PC-9 (cell line): ENCODE results near the gene PPP2R3B. TPM values are rescaled to one million over a fixed set of nuclear protein-coding genes. Genes with fewer than 3 reads are reported as not detected.

Source experiments
- BruUV-seq: library from RNA; stranded (reverse); fragments of 400-500 nt; replicated peaks from 2 replicates; lab custom pipeline; 2021; lab: Mats Ljungman, UMichigan
- CTCF ChIA-PET: fragments of 300-600 bp; sonication (Branson Sonifier 250); formaldehyde crosslinking; loops from one replicate; lab custom pipeline; 2022; ENCODE audit warnings: antibody characterized with exemption; lab: Charles Lee
- POLR2A ChIA-PET: fragments of 300-600 bp; sonication (Branson Sonifier 250); formaldehyde crosslinking; loops from one replicate; lab custom pipeline; 2022; ENCODE audit warnings: antibody characterized with exemption; ENCODE audit not compliant: unreplicated experiment; lab: Charles Lee
- DNase-seq, 2 experiments: peaks; one replicate each; pipeline versions ENCODE4 v3.0.0 to v3.0.0-alpha.2; 2015 to 2022; ENCODE audit warnings: mixed read lengths in 1 of 2
- H2AFZ ChIP-seq: fragments of 200-600 bp; sonication (generic); 2 replicates; pipeline ENCODE4 v1.8.1; 2017; ENCODE audit warnings: antibody characterized with exemption
- H3F3A ChIP-seq: fragments of 200-600 bp; sonication (generic); 2 replicates; pipeline ENCODE4 v1.8.1; 2017; ENCODE audit warnings: antibody characterized with exemption, mild to moderate bottlenecking, low read depth; ENCODE audit not compliant: insufficient read depth
- H3K27ac ChIP-seq: fragments of 200-600 bp; sonication (generic); 2 replicates; pipeline ENCODE4 v1.6.1; 2016; ENCODE audit warnings: mixed run types
- H3K27me3 ChIP-seq: fragments of 200-600 bp; sonication (generic); 2 replicates; pipeline ENCODE4 v1.6.1; 2016; ENCODE audit warnings: low read depth, mixed run types; ENCODE audit not compliant: insufficient read depth
- H3K36me3 ChIP-seq: fragments of 200-600 bp; sonication (generic); 2 replicates; pipeline ENCODE4 v1.6.1; 2016; ENCODE audit warnings: low read depth, mixed run types
- H3K4me1 ChIP-seq: fragments of 200-600 bp; sonication (generic); replicated peaks from 2 replicates; pipeline ENCODE4 v1.6.1; 2016; ENCODE audit warnings: mixed run types; ENCODE audit not compliant: insufficient read depth
- H3K4me2 ChIP-seq: fragments of 200-600 bp; sonication (generic); 2 replicates; pipeline ENCODE4 v1.6.1; 2017; ENCODE audit warnings: mixed run types
- H3K4me3 ChIP-seq: fragments of 200-600 bp; sonication (generic); 2 replicates; pipeline ENCODE4 v1.6.1; 2016; ENCODE audit warnings: mixed run types
- H3K79me2 ChIP-seq: fragments of 200-600 bp; sonication (generic); 2 replicates; pipeline ENCODE4 v1.6.1; 2017; ENCODE audit warnings: low read depth, mixed run types
- H3K9me2 ChIP-seq: fragments of 200-600 bp; sonication (generic); 2 replicates; pipeline ENCODE4 v1.8.1; 2017; ENCODE audit warnings: mild to moderate bottlenecking; ENCODE audit not compliant: insufficient read depth
- H3K9me3 ChIP-seq: fragments of 200-600 bp; sonication (generic); 2 replicates; pipeline ENCODE4 v1.8.1; 2016; ENCODE audit warnings: low read depth; ENCODE audit not compliant: insufficient read depth
- H4K20me1 ChIP-seq: fragments of 200-600 bp; sonication (generic); 2 replicates; pipeline ENCODE4 v1.8.1; 2017; ENCODE audit not compliant: insufficient read depth
- EZH2 ChIP-seq: fragments of 200-600 bp; sonication (generic); IDR thresholded peaks from 2 replicates; pipeline ENCODE4 v1.8.0; 2017; ENCODE audit warnings: antibody characterized with exemption, low read depth
- intact Hi-C: fragments of 100-400 bp; cut with micrococcal nuclease; formaldehyde crosslinking; loops from one replicate; pipeline ENCODE4 v1.10.0; 2022; ENCODE audit not compliant: unreplicated experiment
- total RNA-seq: library from RNA; stranded (reverse); gene quantifications from 2 replicates; pipeline ENCODE4 v1.2.3, GENCODE V29; 2021
- TF ChIP-seq, protein P1 (sequence below): fragments of 200-600 bp; sonication (generic); conservative IDR thresholded peaks from 2 replicates; pipeline ENCODE4 v1.6.1; 2017; ENCODE audit warnings: mixed run types, antibody characterized with exemption, mild to moderate bottlenecking, moderate library complexity

Gene PPP2R3B
- total RNA-seq, 1 experiment from 2014 or later, result 32.5 TPM

GRCh38 chrX:357035-357692, 29.5 kb downstream of the PPP2R3B start:
- Histone ChIP-seq H3K4me3 (no peak overlapping the region), H3F3A (no peaks in the 10 kb centered on the region), H3K4me2 (no peak overlapping the region), H3K27ac (no peak overlapping the region), H3K79me2 (no peaks in the 10 kb centered on the region), H3K9me2 (no peaks in the 10 kb centered on the region), H2AFZ (no peak overlapping the region), H3K4me1 (no peaks in the 10 kb centered on the region), H3K27me3 (no peaks in the 10 kb centered on the region), H3K9me3 (no peaks in the 10 kb centered on the region), H3K36me3 (no peaks in the 10 kb centered on the region), H4K20me1 (no peaks in the 10 kb centered on the region)
- intact Hi-C loops, result no loop called here
- CTCF ChIA-PET, result no interaction called here
- no TSS peak for BruUV-seq
- TF ChIP-seq EZH2, result no peak
- TF ChIP-seq, protein P1, sequence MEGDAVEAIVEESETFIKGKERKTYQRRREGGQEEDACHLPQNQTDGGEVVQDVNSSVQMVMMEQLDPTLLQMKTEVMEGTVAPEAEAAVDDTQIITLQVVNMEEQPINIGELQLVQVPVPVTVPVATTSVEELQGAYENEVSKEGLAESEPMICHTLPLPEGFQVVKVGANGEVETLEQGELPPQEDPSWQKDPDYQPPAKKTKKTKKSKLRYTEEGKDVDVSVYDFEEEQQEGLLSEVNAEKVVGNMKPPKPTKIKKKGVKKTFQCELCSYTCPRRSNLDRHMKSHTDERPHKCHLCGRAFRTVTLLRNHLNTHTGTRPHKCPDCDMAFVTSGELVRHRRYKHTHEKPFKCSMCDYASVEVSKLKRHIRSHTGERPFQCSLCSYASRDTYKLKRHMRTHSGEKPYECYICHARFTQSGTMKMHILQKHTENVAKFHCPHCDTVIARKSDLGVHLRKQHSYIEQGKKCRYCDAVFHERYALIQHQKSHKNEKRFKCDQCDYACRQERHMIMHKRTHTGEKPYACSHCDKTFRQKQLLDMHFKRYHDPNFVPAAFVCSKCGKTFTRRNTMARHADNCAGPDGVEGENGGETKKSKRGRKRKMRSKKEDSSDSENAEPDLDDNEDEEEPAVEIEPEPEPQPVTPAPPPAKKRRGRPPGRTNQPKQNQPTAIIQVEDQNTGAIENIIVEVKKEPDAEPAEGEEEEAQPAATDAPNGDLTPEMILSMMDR, result no peak
- POLR2A ChIA-PET, result no interaction called here
- no peak for DNase-seq

GRCh38 chrX:356385-357034, 30.2 kb downstream of the PPP2R3B start:
- no TSS peak for BruUV-seq
- H4K20me1 ChIP-seq, result no peaks in the 10 kb centered on the region
- CTCF ChIA-PET, result no interaction called here
- H3K27me3 ChIP-seq, result no peaks in the 10 kb centered on the region
- H3K4me2 ChIP-seq, result no peak overlapping the region
- intact Hi-C loops, result no loop called here
- no peak for TF ChIP-seq EZH2
- TF ChIP-seq, protein P1, result no peak
- H3K36me3 ChIP-seq, result no peaks in the 10 kb centered on the region
- H3K27ac ChIP-seq, result no peak overlapping the region
- H3K4me3 ChIP-seq, result no peak overlapping the region
- H3K79me2 ChIP-seq, result no peaks in the 10 kb centered on the region
- H2AFZ ChIP-seq, result no peak overlapping the region
- H3F3A ChIP-seq, result no peaks in the 10 kb centered on the region
- POLR2A ChIA-PET, result no interaction called here
- no peaks in the 10 kb centered on the region for H3K4me1 ChIP-seq
- H3K9me3 ChIP-seq, result no peaks in the 10 kb centered on the region
- H3K9me2 ChIP-seq, result no peaks in the 10 kb centered on the region
- DNase-seq, result no peak

GRCh38 chrX:355329-356050, 31.2 kb downstream of the PPP2R3B start:
- no peaks in the 10 kb centered on the region for H4K20me1 ChIP-seq
- H3K79me2 ChIP-seq, result no peaks in the 10 kb centered on the region
- no peak for DNase-seq
- no peaks in the 10 kb centered on the region for H3K27me3 ChIP-seq
- no TSS peak for BruUV-seq
- H3K4me1 ChIP-seq, result no peaks in the 10 kb centered on the region
- ChIA-PET CTCF (no interaction called here), POLR2A (no interaction called here)
- H3K36me3 ChIP-seq, result no peaks in the 10 kb centered on the region
- intact Hi-C loops, result no loop called here
- H3F3A ChIP-seq, result no peaks in the 10 kb centered on the region
- H3K4me2 ChIP-seq, result no peak overlapping the region
- TF ChIP-seq, protein P1, result no peak
- no peak for TF ChIP-seq EZH2
- H3K27ac ChIP-seq, result no peak overlapping the region
- no peaks in the 10 kb centered on the region for H3K9me2 ChIP-seq
- no peak overlapping the region for H3K4me3 ChIP-seq
- no peak overlapping the region for H2AFZ ChIP-seq
- no peaks in the 10 kb centered on the region for H3K9me3 ChIP-seq
